OCI-M2 (cell line): ENCODE results near the gene LRRC1.

Experiments
- DNase-seq: peaks from one replicate; lab custom pipeline; 2025; ENCODE audit not compliant: unreplicated experiment; lab: John Stamatoyannopoulos, UW

Gene LRRC1

DNA sequence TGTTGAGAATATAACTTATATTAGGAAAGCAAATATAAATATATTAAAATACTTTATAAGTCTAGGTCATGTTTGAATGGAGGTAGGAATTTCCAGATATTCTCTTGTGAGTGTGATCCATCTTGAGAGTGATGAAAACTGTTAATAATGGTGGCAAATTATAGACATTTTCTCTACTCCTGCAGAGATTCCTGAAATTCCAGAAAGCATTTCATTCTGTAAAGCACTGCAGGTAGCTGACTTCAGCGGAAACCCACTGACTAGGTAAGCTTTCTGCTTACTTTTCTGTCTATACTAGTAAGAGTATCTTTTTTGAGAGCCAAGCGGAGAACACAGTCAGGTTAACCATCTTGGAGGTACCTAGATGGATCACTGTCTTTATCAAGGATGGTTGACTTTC, 84.0 kb downstream of the LRRC1 start:
- DNase-seq: no peak

DNA sequence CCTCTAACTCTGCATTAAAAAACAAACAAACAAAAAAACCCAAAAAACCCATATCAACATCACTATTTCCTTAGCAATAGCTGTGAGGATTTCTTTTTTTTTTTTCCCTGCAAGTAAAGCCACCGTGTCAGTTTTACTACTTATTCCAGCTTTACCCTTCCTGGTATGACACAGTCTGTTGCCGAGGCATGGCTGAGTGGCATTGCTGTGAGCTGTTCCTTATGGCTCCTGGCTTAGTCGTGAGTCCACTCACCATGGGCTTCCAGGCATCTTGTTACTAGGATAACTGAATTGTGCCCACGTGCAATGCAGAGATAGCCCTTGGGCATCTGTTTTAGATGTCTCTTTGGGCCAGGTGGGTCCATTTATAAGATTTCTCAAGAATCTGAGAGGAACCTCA, 84.8 kb downstream of the LRRC1 start:
- DNase-seq: no peak

DNA sequence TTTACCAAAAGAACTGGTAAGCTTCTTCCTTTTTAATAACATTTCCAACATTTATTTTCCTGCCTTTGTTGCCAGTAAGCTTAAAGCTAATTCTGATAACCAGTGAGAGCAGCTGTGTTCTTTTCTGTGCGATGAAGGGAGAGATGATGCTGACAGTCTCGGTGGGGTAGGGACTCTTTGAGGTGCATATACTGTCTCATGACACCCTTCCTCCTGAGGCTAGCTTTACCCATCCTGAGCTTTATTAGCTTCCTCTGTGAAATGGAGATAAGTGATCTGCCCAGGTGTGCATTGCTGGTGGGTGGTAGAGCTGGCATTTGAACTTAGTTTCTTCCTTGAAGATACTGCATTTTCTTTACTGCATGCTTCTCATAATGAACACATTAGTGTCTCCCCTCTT, 92.5 kb downstream of the LRRC1 start:
- DNase-seq: no peak

DNA sequence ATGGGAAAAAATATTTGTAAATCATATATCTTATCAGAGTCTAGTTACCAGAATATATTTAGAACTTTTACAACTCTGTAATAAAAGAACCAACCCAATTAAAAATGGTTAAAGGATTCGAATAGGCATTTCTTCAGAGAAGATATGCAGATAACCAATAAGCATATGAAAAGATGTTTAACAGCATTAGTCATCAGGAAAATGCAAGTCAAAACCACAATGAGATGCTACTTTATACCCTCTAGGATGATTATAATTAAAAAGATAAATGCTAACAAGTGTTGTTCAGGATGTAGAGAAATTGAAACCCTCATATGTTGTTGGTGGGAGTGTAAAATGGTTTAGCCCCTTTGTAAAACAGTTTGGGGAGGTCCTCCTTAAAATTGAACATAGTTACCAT, 94.1 kb downstream of the LRRC1 start:
- DNase-seq: no peak

DNA sequence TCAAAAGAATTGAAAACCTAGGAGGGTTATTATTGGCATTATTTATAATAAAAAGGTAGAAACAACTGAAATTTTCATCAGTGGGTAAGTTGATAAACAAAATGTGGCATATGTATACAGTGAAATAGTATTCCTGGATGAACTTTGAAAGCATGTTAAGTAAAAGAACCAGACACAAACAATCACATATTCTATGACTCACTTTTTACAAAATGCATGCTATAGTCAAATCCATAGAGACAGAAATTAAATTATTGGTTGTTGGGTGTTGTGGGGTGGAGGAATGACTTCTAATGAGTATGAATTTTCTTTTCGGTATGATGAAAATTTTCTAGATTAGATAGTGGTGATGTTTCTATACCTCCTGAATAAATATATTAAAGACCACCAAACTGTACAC, 94.6 kb downstream of the LRRC1 start:
- DNase-seq: no peak

DNA sequence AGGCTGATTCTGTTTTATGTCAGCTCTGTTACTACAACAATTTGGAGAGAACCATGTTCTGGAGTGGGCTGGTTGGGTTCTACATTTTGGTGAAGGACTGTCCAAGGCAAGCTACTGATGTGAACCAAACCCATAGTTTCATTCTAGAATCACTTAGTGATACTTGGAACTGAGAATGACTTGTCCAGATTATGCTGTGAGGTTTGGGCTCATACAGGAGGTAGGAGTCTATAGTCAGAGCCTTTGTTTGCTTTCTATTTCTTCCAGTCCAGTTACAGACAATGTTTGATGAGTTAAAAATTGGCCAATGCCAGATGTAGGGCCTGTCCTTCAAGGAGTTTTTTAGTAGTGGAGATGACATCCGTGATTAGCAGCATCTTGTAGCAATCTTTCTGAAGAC, 97.9 kb downstream of the LRRC1 start:
- no peak for DNase-seq

DNA sequence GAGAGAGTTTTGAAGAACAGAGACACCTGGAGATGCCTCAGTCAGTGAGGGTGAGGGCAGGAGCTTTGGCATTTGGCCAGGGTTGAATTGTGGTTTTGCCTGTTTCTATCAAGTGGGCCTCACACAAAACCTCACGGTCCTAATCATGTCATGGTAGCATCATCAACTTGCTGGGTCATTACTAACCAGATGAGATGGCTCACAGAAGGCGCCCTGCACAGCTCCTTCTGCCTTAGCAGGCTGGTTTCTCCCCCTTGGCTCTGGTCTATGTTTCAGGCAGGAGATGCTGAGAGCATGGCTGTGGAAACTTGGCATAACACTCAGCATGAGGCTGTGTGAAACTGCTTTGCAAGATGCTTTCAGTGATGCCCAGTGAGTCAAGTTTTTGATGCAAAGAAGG, 99.3 kb downstream of the LRRC1 start:
- DNase-seq: no peak

DNA sequence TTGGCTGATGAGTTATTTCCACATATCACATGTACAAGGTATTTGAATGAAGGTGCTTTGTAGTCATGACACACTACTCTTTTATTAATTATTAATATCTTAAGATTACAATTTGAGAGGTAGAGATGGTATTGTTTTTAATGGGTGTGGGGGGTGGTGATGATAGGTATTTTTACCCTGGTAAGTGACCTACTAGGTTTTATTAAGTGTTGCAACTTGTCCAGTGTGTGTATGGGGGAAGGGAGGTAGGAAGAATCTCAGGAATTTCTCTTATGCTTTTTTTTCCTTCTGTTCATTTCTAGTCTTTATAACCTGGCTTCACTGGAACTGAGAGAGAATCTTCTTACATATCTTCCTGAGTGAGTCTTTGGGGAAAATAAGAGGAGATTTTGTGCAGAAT, 101.4 kb downstream of the LRRC1 start:
- no peak for DNase-seq

DNA sequence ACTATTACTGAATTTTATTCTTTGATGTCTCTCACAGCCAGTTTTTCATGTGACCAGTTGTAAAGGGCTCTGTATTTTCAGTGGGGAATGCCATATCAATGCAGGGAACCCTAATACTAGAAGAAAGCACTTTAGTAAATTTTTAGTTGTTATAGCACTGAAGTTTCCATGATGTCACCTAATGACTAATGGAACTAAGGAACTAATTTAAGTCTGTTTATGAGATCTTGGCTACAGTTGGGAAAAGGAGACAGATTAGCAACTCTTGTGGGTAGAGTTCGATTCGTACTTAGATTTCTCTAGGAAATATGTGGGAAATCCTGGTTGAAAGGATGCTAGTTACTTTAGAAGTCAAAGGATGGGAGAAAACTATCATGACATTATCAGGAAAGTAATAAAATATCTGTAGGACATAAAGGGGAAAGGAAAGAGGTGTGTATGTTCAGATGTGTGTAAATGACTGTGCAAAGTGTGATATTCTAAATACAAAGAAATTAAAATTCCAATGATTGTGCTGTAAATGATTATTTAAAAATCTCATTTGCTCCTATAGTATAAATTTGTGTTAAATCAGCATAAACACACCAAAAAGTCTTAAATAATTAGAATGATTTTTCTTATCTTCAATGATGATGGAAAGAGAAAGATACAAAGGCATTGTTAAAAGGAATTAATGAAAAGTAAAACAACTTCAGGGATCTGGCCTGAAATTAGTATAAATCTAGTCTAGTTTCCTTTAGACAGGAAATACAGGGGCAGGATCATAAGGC, 103.4 kb downstream of the LRRC1 start:
- DNase-seq: no peak

DNA sequence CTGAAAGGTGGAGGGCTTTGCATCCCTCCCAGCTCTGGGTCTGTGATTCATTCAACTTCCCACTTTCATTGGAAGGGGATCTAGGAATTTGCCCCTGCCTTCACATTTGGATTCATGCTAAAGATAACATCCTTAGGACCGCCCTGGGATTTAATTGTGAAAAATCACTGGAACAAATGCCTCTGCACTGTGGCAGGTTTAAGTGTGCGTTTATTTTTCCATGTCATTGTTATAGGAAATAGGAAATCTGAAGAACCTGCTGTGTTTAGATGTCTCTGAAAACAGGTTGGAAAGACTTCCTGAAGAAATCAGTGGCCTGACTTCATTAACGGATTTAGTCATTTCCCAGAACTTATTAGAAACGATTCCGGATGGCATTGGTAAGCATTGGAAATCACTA, 104.7 kb downstream of the LRRC1 start:
- no peak for DNase-seq

DNA sequence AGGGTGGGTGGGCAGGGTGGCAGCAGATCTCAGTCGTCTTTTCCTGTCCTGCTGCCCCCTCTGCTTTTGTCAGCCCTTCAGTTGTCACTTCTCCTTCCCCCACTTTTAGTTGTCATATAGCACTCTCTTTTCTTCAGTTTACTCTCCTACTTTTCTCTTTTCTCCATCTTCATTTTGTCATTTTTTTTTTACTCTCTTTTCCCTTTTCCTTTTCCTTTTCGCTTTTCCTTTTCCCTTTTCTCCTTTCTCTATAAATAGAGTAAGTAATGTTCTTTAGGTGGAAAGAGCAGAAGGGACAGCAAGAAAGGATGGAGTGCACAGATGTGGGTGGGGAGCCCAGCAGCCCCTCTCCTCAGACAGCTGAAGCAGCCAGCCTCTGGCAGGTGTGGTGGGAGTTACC, 108.6 kb downstream of the LRRC1 start:
- DNase-seq: no peak

DNA sequence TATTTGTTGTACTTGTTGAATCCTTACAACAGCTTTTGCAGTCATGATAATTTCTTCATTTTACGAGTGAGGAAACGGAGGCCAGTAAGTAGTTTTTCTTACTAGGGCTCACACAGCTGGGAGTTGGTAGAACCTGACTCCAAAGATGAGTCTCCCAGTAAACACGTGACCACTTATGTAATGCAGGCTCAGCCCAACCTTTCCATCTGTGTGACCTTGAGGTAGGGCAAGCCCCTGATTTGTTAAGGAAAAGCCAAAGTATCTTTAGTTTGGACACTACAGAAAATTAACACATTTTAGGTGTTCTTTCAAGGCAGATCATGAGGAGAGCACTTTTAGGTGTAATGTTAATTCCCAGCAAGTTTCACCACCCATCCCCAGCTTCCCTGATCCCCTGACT, 111.3 kb downstream of the LRRC1 start:
- DNase-seq: no peak

DNA sequence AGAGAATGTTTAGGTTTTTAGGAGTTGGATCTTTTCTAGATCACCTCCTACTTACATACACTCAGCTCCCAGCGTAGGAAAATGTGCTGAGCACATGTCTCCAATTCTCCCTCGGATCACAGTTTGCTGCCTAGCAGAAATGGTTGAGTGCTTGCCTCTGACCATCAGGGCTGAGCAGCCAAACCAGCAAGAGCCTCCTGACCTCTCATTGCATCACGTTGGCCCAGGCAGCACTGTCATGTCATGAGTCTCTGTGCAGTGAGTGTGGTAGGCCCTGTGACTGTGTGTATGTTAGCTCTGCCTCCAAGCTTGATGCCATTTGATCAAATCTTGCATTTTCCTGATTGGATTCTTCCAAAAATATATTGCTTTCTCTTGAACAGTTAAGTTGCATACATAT, 112.0 kb downstream of the LRRC1 start:
- no peak for DNase-seq

DNA sequence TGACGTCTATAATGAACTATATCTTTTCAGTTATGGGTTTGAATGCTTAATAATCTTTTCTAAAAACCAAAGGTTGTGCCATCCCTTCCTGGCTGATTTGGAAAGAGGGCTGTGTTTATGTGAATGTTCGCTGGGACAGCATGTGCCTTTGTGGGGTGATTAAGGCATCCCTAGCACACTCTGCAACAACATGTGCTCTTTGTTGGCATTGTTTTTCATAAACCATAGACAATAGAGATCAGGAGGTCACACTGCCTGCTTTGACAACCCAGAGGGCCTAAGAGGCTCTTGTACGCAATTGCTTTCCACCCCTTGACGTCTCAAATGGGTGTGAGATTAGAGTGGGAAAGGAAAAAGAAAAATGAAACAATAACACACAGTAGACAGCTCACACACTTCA, 116.0 kb downstream of the LRRC1 start:
- DNase-seq: no peak

DNA sequence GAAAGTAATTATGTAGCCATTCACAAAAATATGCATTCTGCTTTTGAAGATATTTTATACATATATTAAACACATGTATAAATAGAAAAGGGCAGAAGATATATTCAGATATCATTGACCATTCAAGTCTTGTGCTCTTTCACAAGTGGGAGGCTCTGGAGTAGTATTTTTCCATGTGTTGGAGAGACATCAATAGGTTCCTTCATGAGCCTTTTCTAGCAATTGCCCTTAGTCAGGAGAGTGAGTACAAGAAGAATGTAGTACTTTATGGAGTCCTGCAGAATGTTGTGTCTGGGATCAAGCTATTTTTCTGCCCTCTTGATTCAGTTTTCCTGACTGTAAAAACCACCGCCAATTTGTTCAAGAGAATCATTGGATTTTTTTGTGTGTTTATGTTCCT, 117.9 kb downstream of the LRRC1 start:
- no peak for DNase-seq

DNA sequence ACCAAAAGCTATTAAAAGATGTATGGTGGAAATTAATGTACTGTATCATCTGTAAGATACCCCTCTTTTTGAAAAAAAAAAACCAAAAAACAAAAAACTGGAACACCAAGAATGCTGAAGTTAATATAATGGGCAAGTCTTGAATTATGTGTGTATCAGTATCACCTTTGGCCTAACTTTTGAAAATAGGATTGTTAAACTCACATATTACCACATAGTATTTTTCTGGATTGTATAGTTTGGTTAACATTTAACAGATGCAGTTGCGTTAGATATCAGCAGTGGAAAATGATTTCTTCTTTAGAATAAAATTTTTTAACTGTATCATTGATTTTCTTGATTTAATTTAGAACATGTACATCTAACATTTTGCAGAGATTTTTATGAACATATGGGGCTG, 118.5 kb downstream of the LRRC1 start:
- no peak for DNase-seq

DNA sequence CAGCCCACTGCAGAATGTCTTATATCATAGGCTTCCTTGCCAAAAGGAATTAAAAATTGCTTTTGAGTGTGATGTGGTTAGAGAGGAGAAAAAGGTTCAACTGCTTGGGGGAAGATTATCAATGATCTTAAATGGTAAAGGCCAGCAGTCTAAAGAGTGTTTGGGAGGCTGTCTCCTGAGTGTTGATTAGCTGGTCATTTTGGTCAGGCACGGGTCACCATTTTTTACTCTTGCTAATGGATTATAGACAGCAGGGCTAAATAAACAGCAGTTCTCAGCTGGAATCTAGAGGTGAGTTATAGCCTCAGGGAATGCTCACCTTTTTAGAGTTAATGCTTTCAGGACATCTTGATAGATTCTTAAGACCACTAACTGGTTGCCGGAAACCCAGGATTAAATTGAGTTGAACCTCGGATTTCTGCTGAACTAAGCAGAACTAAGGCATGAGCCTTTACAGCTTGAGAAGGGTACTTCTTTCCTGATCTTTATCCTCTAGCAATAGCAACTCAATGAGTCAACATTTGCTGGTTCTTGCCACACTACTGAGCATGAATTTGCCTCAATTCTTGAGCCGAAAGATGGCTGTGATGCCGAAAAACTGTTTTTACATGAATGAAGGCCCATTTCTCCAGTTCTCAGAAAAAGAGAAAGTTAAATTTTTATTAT, 120.4 kb downstream of the LRRC1 start:
- DNase-seq: no peak

DNA sequence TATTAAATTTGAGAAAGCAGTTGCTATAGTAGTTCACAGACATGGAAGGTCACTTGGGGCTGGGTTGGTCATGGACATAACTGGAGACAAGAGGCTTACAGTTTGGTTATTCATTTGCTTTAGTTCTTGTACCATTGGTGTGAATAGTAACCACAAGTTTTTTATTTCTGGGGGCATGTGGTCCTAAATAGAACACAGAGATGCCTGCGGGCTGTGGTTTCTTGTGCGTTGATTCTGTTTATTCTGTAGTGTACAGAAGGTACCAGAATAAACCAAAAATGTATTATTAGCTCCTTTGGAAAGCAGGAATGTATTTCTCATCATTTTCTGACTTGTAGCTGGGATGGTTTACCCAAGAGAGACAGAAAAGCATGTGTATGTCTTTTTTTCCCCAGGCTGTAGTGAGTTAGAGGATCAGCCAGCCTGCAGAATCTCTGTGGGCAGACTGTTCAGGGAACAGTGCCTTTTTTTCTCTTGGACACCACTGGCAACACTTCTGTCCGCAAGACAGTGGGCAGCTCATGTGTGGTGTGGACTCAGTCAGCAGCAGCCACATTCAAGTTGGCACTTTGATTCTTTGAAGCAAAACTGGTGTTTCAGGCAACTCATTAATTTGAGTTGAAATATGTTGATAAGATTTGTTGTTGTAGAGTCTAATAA, 122.1 kb downstream of the LRRC1 start:
- DNase-seq: no peak

DNA sequence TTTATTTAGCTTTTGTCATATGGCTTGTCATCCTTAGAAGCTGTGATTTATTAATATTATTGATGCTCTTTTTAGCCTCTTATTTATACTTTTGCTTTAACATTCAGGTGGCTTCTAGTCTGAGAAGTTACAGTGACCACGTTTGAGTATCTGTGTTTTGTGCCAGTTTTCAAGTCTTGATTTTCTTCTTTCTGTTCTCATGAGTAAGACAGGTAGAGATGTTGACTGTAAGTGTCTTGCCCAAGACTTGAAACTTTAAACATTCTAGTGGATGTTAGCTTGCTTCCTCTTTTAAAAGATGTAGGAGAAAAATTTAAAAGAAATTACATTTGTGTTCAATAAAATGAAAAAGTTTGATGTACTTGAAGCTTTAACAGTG, 122.6 kb downstream of the LRRC1 start:
- no peak for DNase-seq

DNA sequence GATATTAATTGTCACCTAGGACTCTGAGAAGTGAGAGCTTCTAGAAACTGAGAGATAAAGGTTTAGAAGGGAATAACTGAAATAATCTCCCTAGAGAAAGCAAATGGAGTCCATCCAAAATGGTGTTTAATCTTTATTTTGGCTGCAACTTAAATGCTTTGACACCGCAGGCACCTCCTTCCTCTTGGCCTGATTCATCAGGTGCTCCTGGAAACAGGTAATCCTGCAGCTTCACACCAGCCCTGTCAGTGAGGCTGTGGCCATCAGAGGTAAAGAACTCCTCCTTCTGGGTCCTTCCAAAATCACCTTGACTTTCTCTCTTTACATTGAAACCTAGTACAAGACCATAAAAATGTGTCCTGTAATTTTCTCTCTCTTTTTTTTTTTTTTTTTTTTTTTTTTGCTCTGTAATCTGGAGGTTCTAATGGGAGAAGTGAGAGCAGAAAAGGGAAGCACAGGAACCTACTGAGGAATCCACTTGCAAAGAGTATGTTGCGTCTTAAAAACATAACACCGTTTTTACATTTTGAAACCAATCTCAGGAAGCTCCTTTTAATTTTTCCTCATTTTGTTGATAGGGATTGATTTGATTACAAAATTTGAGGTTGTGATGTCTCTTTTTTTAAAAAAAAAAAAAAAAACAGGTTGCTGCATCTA, 124.2 kb downstream of the LRRC1 start:
- no peak for DNase-seq

DNA sequence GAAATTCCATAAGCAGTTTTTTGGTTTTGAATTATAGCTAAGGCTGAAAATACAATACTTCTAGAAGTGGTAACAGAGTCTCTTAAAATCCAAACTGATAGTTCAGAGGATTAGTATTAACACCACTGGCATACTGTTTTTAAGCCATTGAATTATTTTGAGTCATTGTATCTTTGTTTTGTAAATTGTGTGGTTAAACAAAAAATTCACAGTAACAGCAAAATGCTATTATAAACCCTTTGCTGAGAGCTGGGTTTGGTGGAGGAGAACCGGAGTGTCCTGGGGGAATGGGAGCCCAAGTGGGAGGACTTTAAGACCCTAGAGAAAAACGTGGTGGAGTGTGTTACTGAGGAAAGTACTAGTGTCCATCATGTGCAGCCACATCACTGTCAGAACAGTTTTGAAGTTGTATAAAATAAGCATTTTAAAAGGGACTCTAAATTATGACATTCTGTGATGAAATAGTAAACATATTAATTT, 125.1 kb downstream of the LRRC1 start:
- DNase-seq: no peak

DNA sequence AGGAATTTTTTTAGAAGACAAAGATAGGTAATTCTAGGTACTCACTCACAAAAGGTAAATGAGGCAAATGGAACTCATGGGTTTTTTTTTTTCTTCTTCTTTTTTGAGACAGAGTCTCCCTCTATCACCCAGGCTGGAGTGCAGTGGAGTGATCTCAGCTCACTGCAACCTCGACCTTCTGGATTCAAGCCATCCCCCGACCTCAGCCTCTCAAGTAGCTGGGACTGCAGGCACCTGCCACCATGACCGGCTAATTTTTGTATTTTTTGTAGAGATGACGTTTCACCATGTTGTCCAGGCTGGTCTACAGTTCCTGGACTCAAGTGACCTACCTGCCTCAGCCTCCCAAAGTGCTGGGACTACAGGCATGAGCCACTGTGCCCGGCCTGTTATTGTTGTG, 126.1 kb downstream of the LRRC1 start:
- no peak for DNase-seq
